RWPE1 (cell line): Measurements from ENCODE around the gene BNIPL.
A peak's percentile ranks its signal among the peaks of the same experiment; 100 is the strongest.

ENCODE experiments used
- CTCF ChIA-PET: fragments of 350-600 bp; sonication (Branson Sonifier 250); formaldehyde crosslinking; extraction: SDS; loops from one replicate; lab custom pipeline; 2021; lab: Yijun Ruan, JAX
- POLR2A ChIA-PET: fragments of 400-600 bp; formaldehyde crosslinking; extraction: SDS; loops from one replicate; lab custom pipeline; 2020; ENCODE audit warnings: antibody characterized with exemption; ENCODE audit not compliant: low non-redundant PET; lab: Yijun Ruan, JAX
- DNase-seq: peaks from one replicate; pipeline ENCODE4 v3.0.0; 2012; ENCODE audit warnings: low spot score
- H3K27ac ChIP-seq: fragments of 450-650 bp; 2 replicates; pipeline ENCODE4 v1.5.1; 2017
- TF ChIP-seq, protein P1 (sequence below): fragments of 450-650 bp; conservative IDR thresholded peaks from 2 replicates; pipeline ENCODE4 v1.5.1; 2017; ENCODE audit warnings: low read depth, mild to moderate bottlenecking

Gene BNIPL

DNA sequence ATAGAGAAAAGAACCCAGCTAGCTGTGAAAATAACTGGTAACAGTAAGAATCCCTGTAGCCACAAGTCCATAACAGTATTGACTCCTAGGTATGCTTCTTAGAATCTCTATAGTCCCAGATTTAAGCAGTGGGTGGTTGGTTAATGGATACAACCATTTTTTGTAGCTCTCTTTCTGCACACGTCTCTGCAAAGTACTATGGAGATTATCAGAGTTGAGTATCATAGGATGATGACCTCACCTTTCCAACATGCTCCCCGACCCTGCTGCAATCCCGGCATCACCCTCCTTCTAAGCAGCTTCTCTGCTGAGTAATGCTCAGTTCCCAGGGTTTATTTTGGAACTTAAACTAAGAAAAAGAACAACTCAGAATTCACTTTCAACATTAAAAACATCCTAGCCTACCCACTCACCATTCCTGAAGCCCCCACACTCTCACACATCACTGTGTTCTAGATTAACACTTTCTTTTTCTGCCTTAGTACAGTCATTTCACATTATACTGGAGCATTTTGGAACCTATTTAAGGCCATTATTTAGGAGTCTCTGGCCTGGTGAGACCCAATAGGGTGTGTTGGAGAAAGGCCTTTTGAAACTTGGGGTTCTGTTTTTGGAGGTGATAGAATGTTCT is 26.5 kb downstream of the BNIPL start:
- ChIA-PET CTCF (interaction anchor here (1.1 kb wide), 1 partner anchor 38 kb away, joined by 3 read pairs; no protein-coding TSS in a partner anchor), POLR2A (no interaction called here)
- H3K27ac ChIP-seq = peak overlapping the region; percentile 34; the same call in 1 of the 2 replicates
- TF ChIP-seq, protein P1, sequence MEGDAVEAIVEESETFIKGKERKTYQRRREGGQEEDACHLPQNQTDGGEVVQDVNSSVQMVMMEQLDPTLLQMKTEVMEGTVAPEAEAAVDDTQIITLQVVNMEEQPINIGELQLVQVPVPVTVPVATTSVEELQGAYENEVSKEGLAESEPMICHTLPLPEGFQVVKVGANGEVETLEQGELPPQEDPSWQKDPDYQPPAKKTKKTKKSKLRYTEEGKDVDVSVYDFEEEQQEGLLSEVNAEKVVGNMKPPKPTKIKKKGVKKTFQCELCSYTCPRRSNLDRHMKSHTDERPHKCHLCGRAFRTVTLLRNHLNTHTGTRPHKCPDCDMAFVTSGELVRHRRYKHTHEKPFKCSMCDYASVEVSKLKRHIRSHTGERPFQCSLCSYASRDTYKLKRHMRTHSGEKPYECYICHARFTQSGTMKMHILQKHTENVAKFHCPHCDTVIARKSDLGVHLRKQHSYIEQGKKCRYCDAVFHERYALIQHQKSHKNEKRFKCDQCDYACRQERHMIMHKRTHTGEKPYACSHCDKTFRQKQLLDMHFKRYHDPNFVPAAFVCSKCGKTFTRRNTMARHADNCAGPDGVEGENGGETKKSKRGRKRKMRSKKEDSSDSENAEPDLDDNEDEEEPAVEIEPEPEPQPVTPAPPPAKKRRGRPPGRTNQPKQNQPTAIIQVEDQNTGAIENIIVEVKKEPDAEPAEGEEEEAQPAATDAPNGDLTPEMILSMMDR = no peak
- DNase-seq = peak; percentile 60

DNA sequence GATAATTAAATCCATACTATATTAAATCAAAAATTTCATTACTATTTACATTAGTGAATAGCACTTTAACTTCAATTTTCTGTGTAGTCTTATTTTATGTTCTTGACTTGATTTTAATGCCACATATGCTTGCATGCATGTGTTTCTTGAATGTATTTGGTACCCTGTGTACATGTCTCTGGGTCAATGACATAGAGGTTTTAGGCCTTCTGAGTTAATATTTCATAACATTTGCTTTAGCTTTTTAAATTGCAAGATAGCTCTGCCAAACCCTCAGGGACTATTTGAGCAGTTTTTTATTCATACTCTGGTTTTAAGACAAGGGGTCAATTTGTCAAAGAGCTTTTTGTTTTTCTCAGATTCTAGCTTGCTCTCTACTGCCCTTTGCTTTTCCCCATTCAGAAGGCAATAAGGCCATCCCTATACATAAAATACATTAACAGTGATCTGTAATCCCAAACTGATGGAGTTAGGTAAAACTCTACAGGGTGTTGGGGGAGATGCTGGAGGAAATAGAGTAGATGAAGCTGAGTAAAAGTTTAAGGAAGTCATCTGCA is 28.8 kb downstream of the BNIPL start:
- H3K27ac ChIP-seq = no peak overlapping the region
- CTCF ChIA-PET = interaction anchor here (0.9 kb wide), 1 partner anchor 165 kb away, joined by 3 read pairs; no protein-coding TSS in a partner anchor
- DNase-seq = no peak
- TF ChIP-seq, protein P1 = no peak
- POLR2A ChIA-PET = no interaction called here

DNA sequence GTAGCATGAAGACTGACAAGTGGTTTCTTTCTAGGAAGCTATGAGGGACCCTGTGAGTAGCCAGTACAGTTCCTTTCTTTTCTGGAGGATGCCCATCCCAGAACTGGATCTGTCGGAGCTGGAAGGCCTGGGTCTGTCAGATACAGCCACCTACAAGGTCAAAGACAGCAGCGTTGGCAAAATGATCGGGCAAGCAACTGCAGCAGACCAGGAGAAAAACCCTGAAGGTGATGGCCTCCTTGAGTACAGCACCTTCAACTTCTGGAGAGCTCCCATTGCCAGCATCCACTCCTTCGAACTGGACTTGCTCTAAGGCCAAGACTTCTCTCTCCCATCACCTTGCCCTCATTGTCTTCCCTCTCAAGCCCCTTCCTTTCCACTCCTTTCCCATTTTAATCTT is 30.8 kb downstream of the BNIPL start:
- TF ChIP-seq, protein P1 = no peak
- no peak for DNase-seq
- CTCF ChIA-PET = no interaction called here
- H3K27ac ChIP-seq = no peak overlapping the region
- POLR2A ChIA-PET = no interaction called here

DNA sequence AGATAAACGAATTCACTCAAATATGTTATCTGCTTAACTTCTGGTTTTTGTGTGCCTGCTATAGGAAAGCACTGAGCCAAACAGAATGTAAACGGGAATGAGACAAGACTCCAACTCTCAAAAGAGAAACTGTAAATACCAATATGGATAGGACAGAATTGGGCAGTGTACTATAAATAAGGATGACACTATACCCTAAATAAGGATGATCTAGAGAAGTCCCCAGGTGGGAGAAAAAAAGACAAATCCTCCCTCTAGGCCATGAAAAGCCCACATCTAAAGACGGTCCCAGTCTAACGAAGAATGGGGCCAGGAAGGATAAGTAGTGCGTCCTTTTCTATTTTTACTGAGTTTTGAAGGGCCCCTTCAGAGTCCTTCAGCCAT is 32.7 kb downstream of the BNIPL start:
- no peak for DNase-seq
- CTCF ChIA-PET = interaction anchor here (0.6 kb wide), 1 partner anchor 44 kb away, joined by 3 read pairs; no protein-coding TSS in a partner anchor
- TF ChIP-seq, protein P1 = no peak
- H3K27ac ChIP-seq = peak overlapping the region; percentile 99
- POLR2A ChIA-PET = no interaction called here

DNA sequence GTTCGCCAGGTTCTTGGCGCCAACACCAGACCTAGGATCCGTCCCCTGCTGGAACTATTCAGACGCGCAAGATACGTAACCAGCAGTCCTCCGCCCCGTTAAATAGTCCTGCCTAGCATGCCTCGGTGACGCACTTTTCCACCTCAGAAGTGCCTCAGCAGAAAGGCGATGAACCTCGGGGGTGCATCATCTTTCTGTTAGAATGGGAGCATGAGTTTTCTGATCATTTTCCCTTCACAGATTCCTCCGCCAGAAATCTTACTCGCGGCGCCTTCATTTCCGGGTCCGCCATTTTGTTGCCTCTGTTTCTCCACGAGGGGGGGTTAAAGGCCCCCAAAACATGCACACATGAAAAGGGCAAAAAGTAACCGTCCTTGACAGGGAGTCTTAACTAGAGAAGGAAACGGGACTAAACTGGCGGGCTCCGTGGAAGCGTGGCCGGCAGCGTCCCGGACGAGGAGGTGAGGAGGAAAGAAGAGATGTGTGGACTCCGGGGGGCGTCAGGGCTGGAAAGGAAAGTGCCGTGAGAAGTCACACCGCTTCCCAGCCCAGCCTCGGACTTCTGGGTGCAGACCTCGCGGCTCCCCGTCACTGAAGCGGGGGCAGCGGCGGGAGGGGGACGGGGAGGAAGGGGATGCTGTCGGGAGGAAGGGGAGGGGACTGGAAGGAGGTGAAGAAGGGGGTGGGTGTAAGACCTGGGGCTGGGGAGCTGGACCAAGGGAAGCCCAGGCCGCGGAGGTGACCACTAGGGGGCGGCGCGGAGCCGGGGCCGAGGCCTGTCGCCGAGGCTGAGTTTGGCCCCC is 34.3 kb downstream of the BNIPL start, which contains the start of gene GABPB2:
TSS of gene GABPB2 (plus strand) at position 288 of the 803 bp plus-strand sequence. CDS start 17,429 bp downstream, outside the sequence.
- POLR2A ChIA-PET = interaction anchor here (0.5 to 0.6 kb wide), 2 partner anchors 27 to 71 kb away, joined by 3 read pairs; no protein-coding TSS in a partner anchor
- CTCF ChIA-PET = interaction anchor here (0.6 to 1.8 kb wide), 6 partner anchors 11 to 1114 kb away, joined by 3 to 11 read pairs (median 8); partner anchors contain the start of genes C1orf56 and MLLT11
- TF ChIP-seq, protein P1 = peak; percentile 93
- H3K27ac ChIP-seq = peak within 1 kb of the TSS; percentile 99
- DNase-seq = peak; percentile 89

DNA sequence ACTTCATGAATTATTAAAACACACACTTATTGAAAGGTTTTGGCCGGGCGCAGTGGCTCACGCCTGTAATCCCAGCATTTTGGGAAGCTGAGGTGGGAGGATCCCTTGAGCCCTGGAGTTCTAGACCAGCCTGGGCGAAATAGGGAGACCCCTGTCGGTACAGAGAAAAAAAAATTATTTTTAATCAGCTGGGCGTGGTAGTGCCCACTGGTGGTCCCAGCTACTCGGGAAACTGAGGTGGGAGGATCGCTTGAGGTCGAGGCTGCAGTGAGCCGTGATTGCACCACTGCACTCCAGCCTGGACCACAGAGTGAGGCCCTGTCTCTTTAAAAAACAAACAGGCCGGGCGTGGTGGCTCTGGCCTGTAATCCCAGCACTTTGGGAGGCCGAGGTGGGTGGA is 35.8 kb downstream of the BNIPL start:
- DNase-seq = no peak
- peak overlapping the region; percentile 57 for H3K27ac ChIP-seq
- TF ChIP-seq, protein P1 = no peak
- ChIA-PET CTCF (interaction anchor here (1.7 to 1.8 kb wide), 2 partner anchors 18 to 25 kb away, joined by 9 to 11 read pairs; partner anchors contain the start of gene C1orf56), POLR2A (no interaction called here)
